GM12878 (cell line): ENCODE measurements around the gene SUCO. TPM values are rescaled to one million over a fixed set of nuclear protein-coding genes. Genes with fewer than 3 reads are reported as not detected.

ENCODE experiments used
- EP300 ChIP-seq, 2 experiments: fragments of 150-350 bp in 1 of 2; IDR thresholded peaks; 2 replicates each; pipeline ENCODE4 v1.6.1; 2011 to 2012; ENCODE audit warnings: low read depth in 2 of 2, low read length in 2 of 2, borderline replicate concordance in 1 of 2, improper control_type of control experiment in 1 of 2, inconsistent platforms in 1 of 2; ENCODE audit not compliant: control insufficient read depth in 1 of 2
- FOS ChIP-seq: IDR thresholded peaks from 3 replicates; pipeline ENCODE4 v1.6.1; 2011; ENCODE audit warnings: borderline replicate concordance; ENCODE audit not compliant: insufficient read length; ENCODE audit errors: extremely low read depth
- GATAD2B ChIP-seq: fragments of 450-650 bp; conservative IDR thresholded peaks from 2 replicates; pipeline ENCODE4 v1.6.1; 2017; ENCODE audit warnings: low read depth, mild to moderate bottlenecking, moderate library complexity
- MYC ChIP-seq: IDR thresholded peaks from 2 replicates; pipeline ENCODE4 v1.6.1; 2011; ENCODE audit warnings: mild to moderate bottlenecking, low read length, moderate library complexity, inconsistent platforms; ENCODE audit not compliant: insufficient read depth, insufficient replicate concordance, insufficient read length, severe bottlenecking
- NR2F1 ChIP-seq: fragments of 450-650 bp; conservative IDR thresholded peaks from 2 replicates; pipeline ENCODE4 v1.6.1; 2017; ENCODE audit warnings: mild to moderate bottlenecking
- NRF1 ChIP-seq: conservative IDR thresholded peaks from 2 replicates; pipeline ENCODE4 v1.6.1; 2011; ENCODE audit warnings: mild to moderate bottlenecking, low read depth, low read length, improper control_type of control experiment
- PBX3 ChIP-seq: IDR thresholded peaks from 2 replicates; pipeline ENCODE4 v1.6.1; 2011; ENCODE audit warnings: mild to moderate bottlenecking, low read depth, low read length, moderate library complexity; ENCODE audit not compliant: insufficient replicate concordance
- RBBP5 ChIP-seq: fragments of 200-600 bp; sonication (generic); conservative IDR thresholded peaks from 2 replicates; pipeline ENCODE4 v1.6.1; 2016
- SMAD1 ChIP-seq: fragments of 450-650 bp; IDR thresholded peaks from 2 replicates; pipeline ENCODE4 v1.6.1; 2018; ENCODE audit warnings: mild to moderate bottlenecking, low read depth; ENCODE audit not compliant: partially characterized antibody
- SMC3 ChIP-seq: IDR thresholded peaks from 2 replicates; pipeline ENCODE4 v1.6.1; 2011; ENCODE audit warnings: low read length, improper control_type of control experiment, borderline replicate concordance
- WRNIP1 ChIP-seq: IDR thresholded peaks from 2 replicates; pipeline ENCODE4 v1.6.1; 2011; ENCODE audit warnings: low read depth, low read length, improper control_type of control experiment, borderline replicate concordance
- ZNF274 ChIP-seq: IDR thresholded peaks from one replicate; pipeline ENCODE4 v1.8.0; 2011; ENCODE audit not compliant: insufficient read length, insufficient read depth
- ZNF592 ChIP-seq: fragments of 450-650 bp; IDR thresholded peaks from 2 replicates; pipeline ENCODE4 v1.6.1; 2017; ENCODE audit warnings: mild to moderate bottlenecking, moderate library complexity
- polyA plus RNA-seq, 11 experiments: library from polyadenylated mRNA; depleted of rRNA in 4 of 11; unstranded in 6 of 11; stranded (reverse) in 5 of 11; fragments of >200 nt; fragmentation: Nextera tagmentation in 4 of 11; fragmentation: Illumina TruSeq in 1 of 11; extraction: Ambion mirVana in 4 of 11; extraction: Trizol in 1 of 11; gene quantifications; 1 replicate in 1 of 11; 2 replicates in 10 of 11; pipeline versions ENCODE4 v1.2.1 to v1.2.3, GENCODE V29; 2011 to 2016; ENCODE audit warnings: inconsistent platforms in 2 of 11, missing spikeins in 2 of 11, low read depth in 1 of 11
- total RNA-seq, 4 experiments: library from RNA; depleted of rRNA in 3 of 4; stranded (reverse); fragments of >200 nt in 3 of 4; fragmentation: Illumina TruSeq in 1 of 4; extraction: Trizol in 1 of 4; gene quantifications; 2 replicates each; pipeline versions ENCODE4 v1.2.1 to v1.2.3, GENCODE V29; 2013 to 2021

SUCO gene
- total and polyA plus RNA-seq, 10 of the 15 experiments (the other 5 are each of a cell fraction or from before 2014, with no cell fraction given), result 1.7 to 15.3 (median 8.4) TPM

GRCh38 chr1:172638249-172638648, 105.3 kb downstream of the SUCO start (continued):
- TF ChIP-seq PBX3, result no peak
- no peak for TF ChIP-seq GATAD2B
- TF ChIP-seq NRF1, result no peak
- no peak for TF ChIP-seq WRNIP1
- no peak for TF ChIP-seq ZNF274
- TF ChIP-seq RBBP5, result no peak
- no peak for TF ChIP-seq FOS
- TF ChIP-seq ZNF592, result no peak
- no peak for TF ChIP-seq MYC
- no peak for TF ChIP-seq SMAD1
- TF ChIP-seq NR2F1, result no peak
- no peak for TF ChIP-seq EP300 (IDR thresholded peaks at IDR 0.05; ENCODE audit: borderline replicate concordance in 1 of 2, control insufficient read depth in 1 of 2, low read depth in 2 of 2, low read length in 2 of 2)
- TF ChIP-seq SMC3, result no peak
